Fibroblast of the aortic adventitia (primary cell): ENCODE results near the gene PBOV1. TPM values are rescaled to one million over a fixed set of nuclear protein-coding genes. Genes with fewer than 3 reads are reported as not detected.

Source experiments
- DNase-seq: peaks from one replicate; pipeline ENCODE4 v3.0.0-alpha.2; 2010; ENCODE audit warnings: low read depth
- H3K4me3 ChIP-seq: 2 replicates; pipeline ENCODE4 v1.5.1; 2011; ENCODE audit warnings: low read depth, mild to moderate bottlenecking, control low read depth, low read length, moderate library complexity
- total RNA-seq: library from RNA; depleted of rRNA; stranded (reverse); fragments of >200 nt; gene quantifications from 2 replicates; pipeline ENCODE4 v1.2.3, GENCODE V29; 2012; ENCODE audit warnings: low replicate concordance
- TF ChIP-seq, protein P1 (sequence below): IDR thresholded peaks from 2 replicates; pipeline ENCODE4 v1.5.1; 2011; ENCODE audit warnings: mild to moderate bottlenecking, low read length, control low read depth, inconsistent platforms; ENCODE audit not compliant: insufficient read depth

PBOV1 gene
- total RNA-seq = not detected in 2 replicates

DNA sequence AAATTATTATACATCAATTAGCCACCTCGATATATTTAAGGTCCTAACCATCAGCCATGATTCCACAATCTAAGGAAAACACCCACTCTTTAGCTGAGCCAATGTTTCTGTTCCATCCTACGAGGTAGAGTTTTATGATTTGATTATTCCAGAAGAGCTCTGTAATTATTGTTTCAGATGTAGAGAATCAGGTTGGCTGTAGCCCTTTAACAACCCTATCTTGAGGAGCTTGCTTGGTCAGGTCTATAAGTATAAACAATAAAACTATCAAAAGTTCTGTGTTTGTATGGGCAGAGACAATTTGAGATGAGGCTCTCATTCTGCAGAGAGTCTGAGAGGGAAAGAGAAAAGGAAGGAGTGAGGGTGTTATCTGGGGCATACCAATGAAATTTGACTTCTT, at the start of gene PBOV1:
Gene PBOV1 (minus strand): TSS at position 43 of the 400 bp plus-strand sequence. CDS start 96 bp downstream, outside the sequence.
- no peak for DNase-seq
- TF ChIP-seq, protein P1, sequence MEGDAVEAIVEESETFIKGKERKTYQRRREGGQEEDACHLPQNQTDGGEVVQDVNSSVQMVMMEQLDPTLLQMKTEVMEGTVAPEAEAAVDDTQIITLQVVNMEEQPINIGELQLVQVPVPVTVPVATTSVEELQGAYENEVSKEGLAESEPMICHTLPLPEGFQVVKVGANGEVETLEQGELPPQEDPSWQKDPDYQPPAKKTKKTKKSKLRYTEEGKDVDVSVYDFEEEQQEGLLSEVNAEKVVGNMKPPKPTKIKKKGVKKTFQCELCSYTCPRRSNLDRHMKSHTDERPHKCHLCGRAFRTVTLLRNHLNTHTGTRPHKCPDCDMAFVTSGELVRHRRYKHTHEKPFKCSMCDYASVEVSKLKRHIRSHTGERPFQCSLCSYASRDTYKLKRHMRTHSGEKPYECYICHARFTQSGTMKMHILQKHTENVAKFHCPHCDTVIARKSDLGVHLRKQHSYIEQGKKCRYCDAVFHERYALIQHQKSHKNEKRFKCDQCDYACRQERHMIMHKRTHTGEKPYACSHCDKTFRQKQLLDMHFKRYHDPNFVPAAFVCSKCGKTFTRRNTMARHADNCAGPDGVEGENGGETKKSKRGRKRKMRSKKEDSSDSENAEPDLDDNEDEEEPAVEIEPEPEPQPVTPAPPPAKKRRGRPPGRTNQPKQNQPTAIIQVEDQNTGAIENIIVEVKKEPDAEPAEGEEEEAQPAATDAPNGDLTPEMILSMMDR = no peak
- no peak within 1 kb of the TSS for H3K4me3 ChIP-seq

DNA sequence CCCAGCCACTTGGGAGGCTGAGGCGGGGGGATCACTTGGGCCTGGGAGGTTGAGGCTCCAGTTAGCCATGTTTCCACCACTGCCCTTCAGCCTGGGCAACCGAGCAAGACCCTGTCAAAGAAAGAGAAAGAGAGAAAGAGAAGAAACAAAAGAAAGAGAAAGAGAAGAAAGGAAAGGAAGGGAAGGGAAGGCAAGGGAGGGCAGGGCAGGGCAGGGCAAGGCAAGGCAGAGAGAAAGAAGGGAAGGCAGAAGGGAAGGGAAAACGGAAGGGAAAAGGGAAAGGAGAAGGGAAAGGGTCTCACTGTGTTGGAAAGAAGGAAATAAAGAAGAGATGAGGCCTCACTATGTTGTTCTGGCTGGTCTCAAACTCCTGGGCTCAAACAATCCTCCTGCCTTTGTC, 47.8 kb upstream of the PBOV1 start:
- DNase-seq = no peak
- TF ChIP-seq, protein P1 = no peak
- H3K4me3 ChIP-seq = no peak overlapping the region

DNA sequence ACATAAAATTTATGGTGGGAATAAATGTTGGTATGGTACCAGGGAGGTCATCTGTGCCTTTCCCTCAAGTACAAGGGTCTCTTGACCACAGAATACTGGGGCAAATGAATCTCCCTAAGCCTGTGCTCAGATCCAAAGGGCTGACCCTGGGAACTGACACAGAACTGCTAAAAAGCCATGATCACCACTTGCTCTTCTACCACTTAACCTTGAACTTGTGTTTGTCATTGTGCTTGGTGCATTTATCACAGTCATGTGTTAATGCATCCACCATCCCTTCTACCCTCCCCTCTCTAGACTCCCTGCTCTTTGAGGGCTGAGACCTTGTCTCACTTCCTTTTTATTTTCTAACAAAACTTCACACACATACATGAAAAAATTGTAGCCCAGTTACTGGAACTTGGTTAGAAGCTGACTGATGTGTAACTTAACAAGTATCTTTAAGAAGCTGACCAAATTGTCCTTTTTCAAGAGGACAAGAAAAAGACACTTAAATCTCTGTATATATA, 46.1 kb upstream of the PBOV1 start:
- DNase-seq = no peak
- TF ChIP-seq, protein P1 = no peak
- H3K4me3 ChIP-seq = no peak overlapping the region

DNA sequence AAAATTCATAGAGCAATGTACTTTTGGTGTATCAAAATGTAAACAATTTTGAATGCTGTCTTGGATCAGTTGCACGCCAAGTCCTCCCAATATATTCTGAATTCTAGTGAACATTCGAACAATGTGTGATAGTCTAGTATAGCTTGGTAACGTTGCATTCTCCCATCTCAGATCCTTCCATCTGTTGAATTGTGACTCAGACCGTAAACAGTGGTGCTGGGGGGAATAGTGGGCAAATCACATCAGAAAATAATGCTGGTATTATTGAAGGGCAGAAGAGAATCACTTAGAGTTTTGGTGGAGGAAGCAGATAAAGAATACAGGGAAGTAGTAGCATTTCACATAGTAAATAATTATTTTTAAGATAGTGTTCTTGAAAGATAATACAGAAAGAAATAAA, 45.7 kb upstream of the PBOV1 start:
- H3K4me3 ChIP-seq = no peak overlapping the region
- TF ChIP-seq, protein P1 = no peak
- DNase-seq = no peak

DNA sequence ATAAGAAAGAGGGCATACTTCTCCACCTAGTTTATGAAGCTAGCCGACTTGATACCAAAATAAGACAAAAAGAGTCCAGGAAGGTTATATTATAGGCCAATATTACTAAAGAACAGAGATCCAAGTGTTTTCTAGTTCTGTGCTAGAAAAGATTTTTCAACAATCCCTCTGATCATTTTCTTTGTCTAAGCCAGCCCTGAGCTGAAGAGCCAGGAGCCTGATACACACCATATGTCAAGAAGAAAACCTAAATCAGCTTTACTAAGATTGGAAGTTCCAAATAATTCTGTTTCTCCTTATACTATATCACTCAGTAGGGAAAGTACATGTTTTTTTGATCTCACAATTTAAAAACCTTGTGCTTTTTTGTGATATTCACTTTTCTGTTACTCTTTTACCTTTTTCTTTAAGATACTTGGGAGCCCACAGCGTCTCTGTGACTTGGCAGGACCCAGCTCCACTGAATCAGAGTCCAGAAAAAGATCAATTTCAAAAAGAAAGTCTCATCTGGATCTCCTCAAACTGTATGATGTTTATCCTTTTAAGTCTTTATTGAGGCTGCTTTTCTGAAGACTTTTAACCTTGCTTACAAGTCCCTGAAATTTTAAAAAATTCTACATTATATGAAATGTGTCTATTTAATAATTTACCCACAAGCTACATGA, 43.0 kb upstream of the PBOV1 start:
- TF ChIP-seq, protein P1 = no peak
- H3K4me3 ChIP-seq = no peak overlapping the region
- no peak for DNase-seq

DNA sequence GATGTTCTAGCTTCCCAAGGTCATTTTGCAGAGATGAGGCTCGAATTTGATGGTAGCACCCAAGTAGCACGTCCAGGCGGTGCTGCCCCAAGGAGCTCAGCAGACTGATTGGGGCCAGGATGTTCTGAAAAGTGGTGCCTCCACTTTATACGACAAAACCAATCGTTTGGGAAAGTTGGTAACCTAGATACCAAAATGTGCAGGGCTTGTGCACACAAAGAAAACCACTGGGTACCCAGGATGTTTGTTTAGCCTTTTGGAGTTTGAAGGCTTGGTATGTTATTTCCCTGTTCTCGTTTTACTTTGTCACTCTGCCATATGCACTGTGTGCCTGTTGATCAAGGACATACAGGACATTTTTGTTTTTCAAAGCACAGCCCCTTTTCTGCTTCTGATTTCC, 40.7 kb upstream of the PBOV1 start:
- no peak for DNase-seq
- no peak overlapping the region for H3K4me3 ChIP-seq
- TF ChIP-seq, protein P1 = no peak
